GM12892 (cell line): ENCODE measurements around the gene NIP7.

Source experiments
- POLR2A ChIP-seq: IDR thresholded peaks from 2 replicates; pipeline ENCODE4 v1.6.1; 2011; ENCODE audit warnings: low read depth, low read length, control low read depth
- POLR2AphosphoS5 ChIP-seq: IDR thresholded peaks from 2 replicates; pipeline ENCODE4 v1.6.1; 2011; ENCODE audit warnings: low read depth, low read length, control low read depth

DNA sequence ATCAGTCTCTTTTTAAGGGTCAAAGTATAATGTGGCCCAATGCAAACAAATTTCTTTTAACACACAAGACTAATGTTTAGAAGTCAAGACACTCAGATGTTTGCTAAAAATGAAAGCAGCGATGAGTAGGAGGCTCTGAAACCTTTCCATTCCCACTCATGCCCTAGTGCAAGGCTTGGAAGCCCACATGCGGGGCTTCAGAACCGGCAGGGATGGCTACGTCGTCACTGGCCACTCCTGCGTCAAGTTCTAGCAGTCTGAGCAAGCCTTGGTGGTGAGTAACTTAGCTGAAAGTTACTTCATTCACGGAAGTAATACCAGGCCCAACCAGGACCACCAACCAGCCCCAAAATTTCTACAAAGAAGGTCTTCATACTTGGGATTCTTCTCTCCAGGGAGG, 26.9 kb downstream of the NIP7 start:
- no peak for TF ChIP-seq POLR2A
- no peak for TF ChIP-seq POLR2AphosphoS5
